ENCODE measurements around the gene ABLIM1. TPM values are rescaled to one million over a fixed set of nuclear protein-coding genes. Genes with fewer than 3 reads are reported as not detected.

Gene ABLIM1
- total and polyA plus RNA-seq, 8 donors = 52.7 to 195 (median 65.5) TPM

- Histone ChIP-seq H3K36me3 (no peaks in the 10 kb centered on the region), H3K9me3 (no peaks in the 10 kb centered on the region), H3K27me3 (peaks cover 0 to 16% of the 10 kb centered on the region in 2 donors), H3K27ac (no peak overlapping the region), H3K4me3 (no peak overlapping the region), H3K4me1 (peaks cover 0 to 6% of the 10 kb centered on the region in 2 donors)
- ATAC-seq = no peak
- intact Hi-C loops (cut with DNase I) = no loop called here
- TF ChIP-seq CTCF (IDR thresholded peaks at IDR 0.05) = no peak
- DNase-seq = no peak
These were observed 263.5 kb downstream of the ABLIM1 start for GRCh38 chr10:114394531-114394930.

DNA sequence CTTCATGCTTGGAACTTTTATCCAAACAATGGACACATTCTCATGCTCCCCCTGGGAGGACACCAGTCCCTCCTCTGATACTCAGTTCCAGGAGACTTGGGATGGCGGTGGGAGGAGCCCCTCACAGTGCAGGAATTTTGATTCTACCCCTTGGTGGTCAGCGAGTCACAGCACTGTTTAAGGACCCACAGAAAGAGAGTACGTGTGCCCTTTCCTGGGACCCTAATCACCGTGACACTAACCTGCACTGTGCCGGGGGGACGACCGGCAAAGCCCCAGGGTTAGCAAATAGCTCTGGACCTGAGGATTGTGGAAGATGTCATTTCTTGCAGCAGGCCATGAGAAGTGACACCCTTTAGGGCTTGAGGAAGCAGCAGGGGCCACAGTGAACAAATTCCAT is 264.2 kb downstream of the ABLIM1 start:
- H3K4me1 ChIP-seq = peaks cover 0 to 6% of the 10 kb centered on the region in 2 donors
- no peak overlapping the region for H3K27ac ChIP-seq
- intact Hi-C loops (cut with DNase I) = no loop called here
- DNase-seq (no peak), ATAC-seq (no peak)
- H3K4me3 ChIP-seq = no peak overlapping the region
- H3K27me3 ChIP-seq = peaks cover 0 to 16% of the 10 kb centered on the region in 2 donors
- TF ChIP-seq CTCF (IDR thresholded peaks at IDR 0.05) = no peak
- no peaks in the 10 kb centered on the region for H3K36me3 ChIP-seq
- H3K9me3 ChIP-seq = no peaks in the 10 kb centered on the region

- no peaks in the 10 kb centered on the region for H3K9me3 ChIP-seq
- no peak overlapping the region for H3K4me3 ChIP-seq
- ATAC-seq (no peak), DNase-seq (no peak)
- H3K36me3 ChIP-seq = no peaks in the 10 kb centered on the region
- peaks cover 0 to 16% of the 10 kb centered on the region in 2 donors for H3K27me3 ChIP-seq
- intact Hi-C loops (cut with DNase I) = no loop called here
- TF ChIP-seq CTCF (IDR thresholded peaks at IDR 0.05) = no peak
- H3K4me1 ChIP-seq = peaks cover 0 to 6% of the 10 kb centered on the region in 2 donors
- no peak overlapping the region for H3K27ac ChIP-seq
These were observed 264.6 kb downstream of the ABLIM1 start for GRCh38 chr10:114393482-114393881.

DNA sequence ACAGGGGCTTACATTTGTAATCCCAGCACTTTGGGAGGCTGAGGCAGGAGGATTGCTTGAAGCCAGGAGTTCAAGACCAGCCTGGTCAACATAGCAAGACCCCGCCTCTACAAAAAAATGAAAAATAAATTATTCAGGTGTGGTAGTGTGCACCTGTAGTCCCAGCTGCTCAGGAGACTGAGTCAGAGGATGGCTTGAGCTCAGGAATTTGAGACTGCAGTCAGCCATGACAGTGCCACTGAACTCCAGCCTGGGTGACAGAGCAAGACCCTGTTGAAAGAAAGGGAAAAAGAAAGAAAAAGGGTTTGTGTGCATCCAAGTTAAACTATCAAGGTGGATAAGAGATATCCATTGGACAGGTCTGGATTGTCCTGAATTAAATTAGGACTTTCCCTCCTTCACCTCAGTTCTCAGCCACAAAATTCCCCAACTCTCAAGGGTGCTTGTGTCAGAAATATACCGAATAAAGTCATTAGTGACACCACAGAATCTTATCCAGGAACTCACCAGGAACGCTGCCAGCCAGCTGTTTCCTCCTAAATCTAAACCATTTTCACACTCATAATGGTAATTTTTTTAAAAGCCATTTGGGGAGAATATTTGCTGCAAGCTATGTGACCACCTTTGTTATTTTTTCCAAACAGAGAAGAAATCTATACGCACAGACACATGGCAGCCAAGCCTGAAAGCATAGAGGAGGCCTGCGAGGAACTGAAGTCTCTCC is 265.8 kb downstream of the ABLIM1 start:
- ATAC-seq (no peak), DNase-seq (no peak)
- H3K4me3 ChIP-seq = no peak overlapping the region
- no peak for TF ChIP-seq CTCF (IDR thresholded peaks at IDR 0.05)
- no peaks in the 10 kb centered on the region for H3K4me1 ChIP-seq
- no peak overlapping the region for H3K27ac ChIP-seq
- intact Hi-C loops (cut with DNase I) = no loop called here
- H3K27me3 ChIP-seq = peaks cover 0 to 16% of the 10 kb centered on the region in 2 donors
- no peaks in the 10 kb centered on the region for H3K36me3 ChIP-seq
- H3K9me3 ChIP-seq = no peaks in the 10 kb centered on the region

GRCh38 chr10:114391599-114391998 is 266.5 kb downstream of the ABLIM1 start:
- no peaks in the 10 kb centered on the region for H3K4me1 ChIP-seq
- no peak for ATAC-seq
- no peak for TF ChIP-seq CTCF (IDR thresholded peaks at IDR 0.05)

More at GRCh38 chr10:114391599-114391998, 266.5 kb downstream of the ABLIM1 start:
- H3K4me3 ChIP-seq = no peak overlapping the region
- H3K27me3 ChIP-seq = peaks cover 0 to 16% of the 10 kb centered on the region in 2 donors
- intact Hi-C loops (cut with DNase I) = no loop called here
- no peak overlapping the region for H3K27ac ChIP-seq
- no peak for DNase-seq
- no peaks in the 10 kb centered on the region for H3K9me3 ChIP-seq
- no peaks in the 10 kb centered on the region for H3K36me3 ChIP-seq

Measured in left lung (tissue), 10 donors.